Femur (tissue), 1 donor: Measurements from ENCODE around the gene AFF2.
"Not testable (repeated sequence)": the region's sequence is repeated elsewhere in the genome, so short reads cannot be mapped to it uniquely, and the experiment has no call there.

Experiments used
- DNase-seq: peaks from one replicate; pipeline ENCODE4 v3.0.0-alpha.2; 2017

Gene AFF2

GRCh38 chrX:148871422-148872160, 371.2 kb downstream of the AFF2 start:
- peak; percentile 65 for DNase-seq

- no peak for DNase-seq
Observed at GRCh38 chrX:148872161-148872535, 371.7 kb downstream of the AFF2 start.

GRCh38 chrX:148872881-148873280, 372.5 kb downstream of the AFF2 start:
- no peak for DNase-seq

GRCh38 chrX:148874636-148875246, 374.3 kb downstream of the AFF2 start:
- DNase-seq = no peak

- no peak for DNase-seq
Observed at GRCh38 chrX:148878371-148878770, 378.0 kb downstream of the AFF2 start.

GRCh38 chrX:148885203-148885602, 384.8 kb downstream of the AFF2 start:
- no peak for DNase-seq

GRCh38 chrX:148893395-148893794, 393.0 kb downstream of the AFF2 start:
- no peak for DNase-seq

GRCh38 chrX:148902581-148902980, 402.2 kb downstream of the AFF2 start:
- no peak for DNase-seq

GRCh38 chrX:148903176-148903575, 402.8 kb downstream of the AFF2 start:
- no peak for DNase-seq

GRCh38 chrX:148904421-148905111, 404.1 kb downstream of the AFF2 start:
- no peak for DNase-seq

GRCh38 chrX:148905400-148905799, 405.0 kb downstream of the AFF2 start:
- no peak for DNase-seq

- not testable (repeated sequence) for DNase-seq
Observed at GRCh38 chrX:148906628-148907027, 406.2 kb downstream of the AFF2 start.

- no peak for DNase-seq
Observed at GRCh38 chrX:148909758-148910157, 409.3 kb downstream of the AFF2 start.

GRCh38 chrX:148913971-148914370, 413.6 kb downstream of the AFF2 start:
- no peak for DNase-seq

GRCh38 chrX:148914783-148915182, 414.4 kb downstream of the AFF2 start:
- DNase-seq = no peak

- no peak for DNase-seq
Observed at GRCh38 chrX:148915474-148915873, 415.1 kb downstream of the AFF2 start.

- DNase-seq = no peak
Observed at GRCh38 chrX:148917441-148917840, 417.0 kb downstream of the AFF2 start.

GRCh38 chrX:148923631-148924030, 423.2 kb downstream of the AFF2 start:
- DNase-seq = no peak

GRCh38 chrX:148926371-148926770, 426.0 kb downstream of the AFF2 start:
- DNase-seq = no peak

GRCh38 chrX:148928811-148929210, 428.4 kb downstream of the AFF2 start:
- DNase-seq = no peak

GRCh38 chrX:148929686-148930085, 429.3 kb downstream of the AFF2 start:
- DNase-seq = no peak

GRCh38 chrX:148930206-148930729, 429.9 kb downstream of the AFF2 start:
- DNase-seq = no peak

GRCh38 chrX:148933881-148934280, 433.5 kb downstream of the AFF2 start:
- DNase-seq = no peak

GRCh38 chrX:148938348-148938747, 437.9 kb downstream of the AFF2 start:
- no peak for DNase-seq
